Osteoblast (primary cell): Measurements from ENCODE around the gene ARHGEF4. TPM values are rescaled to one million over a fixed set of nuclear protein-coding genes. Genes with fewer than 3 reads are reported as not detected.

ENCODE experiments used
- DNase-seq: peaks from one replicate; pipeline ENCODE4 v3.0.0; 2011; ENCODE audit warnings: low spot score, mixed read lengths; ENCODE audit not compliant: insufficient read length; ENCODE audit errors: missing footprints
- H2AFZ ChIP-seq: 2 replicates; pipeline ENCODE4 v1.6.0; 2011; ENCODE audit warnings: mild to moderate bottlenecking, low read length
- H3K27ac ChIP-seq: 2 replicates; pipeline ENCODE4 v1.5.1; 2011; ENCODE audit warnings: mild to moderate bottlenecking, low read depth, low read length, moderate library complexity
- H3K27me3 ChIP-seq: 2 replicates; pipeline ENCODE4 v1.6.0; 2012; ENCODE audit warnings: mild to moderate bottlenecking, control low read depth, inconsistent platforms, low read length, moderate library complexity; ENCODE audit not compliant: insufficient read depth
- H3K36me3 ChIP-seq: 2 replicates; pipeline ENCODE4 v1.5.1; 2011; ENCODE audit warnings: mild to moderate bottlenecking, low read length, control low read depth, moderate library complexity; ENCODE audit not compliant: insufficient read depth
- H3K4me1 ChIP-seq: 2 replicates; pipeline ENCODE4 v1.5.1; 2011; ENCODE audit warnings: mild to moderate bottlenecking, low read length, control low read depth, moderate library complexity; ENCODE audit not compliant: insufficient read depth
- H3K4me2 ChIP-seq: 2 replicates; pipeline ENCODE4 v1.6.0; 2011; ENCODE audit warnings: mild to moderate bottlenecking, low read length; ENCODE audit not compliant: insufficient read depth
- H3K4me3 ChIP-seq: fragments of 200-600 bp; sonication (generic); 3 replicates; pipeline ENCODE4 v1.5.1; 2012; ENCODE audit warnings: mild to moderate bottlenecking, low read length, inconsistent platforms; ENCODE audit not compliant: insufficient read depth
- H3K79me2 ChIP-seq: 2 replicates; pipeline ENCODE4 v1.6.0; 2012; ENCODE audit warnings: mild to moderate bottlenecking, low read length, control low read depth, inconsistent platforms; ENCODE audit not compliant: insufficient read depth
- H3K9me3 ChIP-seq: 2 replicates; pipeline ENCODE4 v1.5.1; 2011; ENCODE audit warnings: low read depth, low read length, control low read depth
- H4K20me1 ChIP-seq: 2 replicates; pipeline ENCODE4 v1.6.0; 2012; ENCODE audit warnings: mild to moderate bottlenecking, low read length, control low read depth; ENCODE audit not compliant: insufficient read depth
- total RNA-seq: library from RNA; depleted of rRNA; stranded (reverse); fragments of >200 nt; gene quantifications from 2 replicates; pipeline ENCODE4 v1.2.3, GENCODE V29; 2012
- TF ChIP-seq, protein P1 (sequence below): IDR thresholded peaks from 2 replicates; pipeline ENCODE4 v1.5.1; 2011; ENCODE audit warnings: mild to moderate bottlenecking, low read depth, low read length, moderate library complexity; ENCODE audit errors: extremely low read depth

ARHGEF4 gene
- total RNA-seq, 1 donor = 3.6 TPM

DNA sequence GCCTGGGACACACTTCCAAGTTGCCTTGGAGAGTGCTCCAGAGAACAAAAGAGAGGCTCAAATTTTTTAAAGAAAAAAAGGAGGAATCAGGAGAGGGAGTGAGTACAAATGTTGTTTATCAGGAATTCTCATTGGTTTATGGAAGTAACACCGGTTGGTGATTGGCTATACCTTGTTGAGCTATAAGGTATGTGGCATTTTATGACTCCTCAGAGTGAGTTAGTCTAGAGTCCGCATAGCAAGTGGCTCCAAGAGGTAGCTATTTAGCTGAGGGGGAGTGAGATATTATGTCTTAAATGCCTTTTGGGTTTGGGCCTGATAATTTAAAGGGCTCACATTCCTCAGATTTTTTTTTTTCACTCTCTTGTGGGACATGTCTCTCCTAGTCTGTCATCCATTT is 85.7 kb downstream of the ARHGEF4 start:
- Histone ChIP-seq H3K4me1 (no peaks in the 10 kb centered on the region), H4K20me1 (no peaks in the 10 kb centered on the region), H3K36me3 (no peaks in the 10 kb centered on the region), H3K4me3 (no peak overlapping the region), H3K27ac (no peak overlapping the region), H3K4me2 (no peak overlapping the region), H2AFZ (no peak overlapping the region), H3K27me3 (no peaks in the 10 kb centered on the region), H3K9me3 (no peaks in the 10 kb centered on the region), H3K79me2 (no peaks in the 10 kb centered on the region)
- TF ChIP-seq, protein P1, sequence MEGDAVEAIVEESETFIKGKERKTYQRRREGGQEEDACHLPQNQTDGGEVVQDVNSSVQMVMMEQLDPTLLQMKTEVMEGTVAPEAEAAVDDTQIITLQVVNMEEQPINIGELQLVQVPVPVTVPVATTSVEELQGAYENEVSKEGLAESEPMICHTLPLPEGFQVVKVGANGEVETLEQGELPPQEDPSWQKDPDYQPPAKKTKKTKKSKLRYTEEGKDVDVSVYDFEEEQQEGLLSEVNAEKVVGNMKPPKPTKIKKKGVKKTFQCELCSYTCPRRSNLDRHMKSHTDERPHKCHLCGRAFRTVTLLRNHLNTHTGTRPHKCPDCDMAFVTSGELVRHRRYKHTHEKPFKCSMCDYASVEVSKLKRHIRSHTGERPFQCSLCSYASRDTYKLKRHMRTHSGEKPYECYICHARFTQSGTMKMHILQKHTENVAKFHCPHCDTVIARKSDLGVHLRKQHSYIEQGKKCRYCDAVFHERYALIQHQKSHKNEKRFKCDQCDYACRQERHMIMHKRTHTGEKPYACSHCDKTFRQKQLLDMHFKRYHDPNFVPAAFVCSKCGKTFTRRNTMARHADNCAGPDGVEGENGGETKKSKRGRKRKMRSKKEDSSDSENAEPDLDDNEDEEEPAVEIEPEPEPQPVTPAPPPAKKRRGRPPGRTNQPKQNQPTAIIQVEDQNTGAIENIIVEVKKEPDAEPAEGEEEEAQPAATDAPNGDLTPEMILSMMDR = no peak
- DNase-seq = no peak

DNA sequence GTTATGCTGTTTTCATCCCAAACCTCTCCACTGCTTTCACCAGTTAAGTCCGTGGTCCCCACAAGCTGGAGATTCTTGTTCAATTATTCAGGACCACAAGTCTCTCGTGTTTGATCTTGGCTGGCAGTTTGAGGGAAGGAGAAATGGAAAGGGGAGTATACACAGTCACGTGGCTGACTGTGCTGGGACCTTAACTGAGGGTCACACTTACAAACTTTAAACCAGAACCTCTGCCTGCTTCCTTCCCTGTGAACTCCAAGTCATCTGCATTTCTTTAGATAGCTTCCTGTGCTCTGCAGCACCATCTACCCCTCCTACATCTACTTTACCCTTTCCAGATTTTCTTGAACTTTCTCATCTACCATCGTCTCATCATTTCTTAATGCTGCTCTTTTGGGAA is 91.7 kb downstream of the ARHGEF4 start:
- no peaks in the 10 kb centered on the region for H3K36me3 ChIP-seq
- no peak overlapping the region for H3K4me2 ChIP-seq
- DNase-seq = no peak
- H3K9me3 ChIP-seq = no peaks in the 10 kb centered on the region
- H3K4me1 ChIP-seq = no peaks in the 10 kb centered on the region
- H3K4me3 ChIP-seq = no peak overlapping the region
- no peak overlapping the region for H3K27ac ChIP-seq
- no peak overlapping the region for H2AFZ ChIP-seq
- H4K20me1 ChIP-seq = no peaks in the 10 kb centered on the region
- no peaks in the 10 kb centered on the region for H3K79me2 ChIP-seq
- no peaks in the 10 kb centered on the region for H3K27me3 ChIP-seq
- TF ChIP-seq, protein P1 = no peak

DNA sequence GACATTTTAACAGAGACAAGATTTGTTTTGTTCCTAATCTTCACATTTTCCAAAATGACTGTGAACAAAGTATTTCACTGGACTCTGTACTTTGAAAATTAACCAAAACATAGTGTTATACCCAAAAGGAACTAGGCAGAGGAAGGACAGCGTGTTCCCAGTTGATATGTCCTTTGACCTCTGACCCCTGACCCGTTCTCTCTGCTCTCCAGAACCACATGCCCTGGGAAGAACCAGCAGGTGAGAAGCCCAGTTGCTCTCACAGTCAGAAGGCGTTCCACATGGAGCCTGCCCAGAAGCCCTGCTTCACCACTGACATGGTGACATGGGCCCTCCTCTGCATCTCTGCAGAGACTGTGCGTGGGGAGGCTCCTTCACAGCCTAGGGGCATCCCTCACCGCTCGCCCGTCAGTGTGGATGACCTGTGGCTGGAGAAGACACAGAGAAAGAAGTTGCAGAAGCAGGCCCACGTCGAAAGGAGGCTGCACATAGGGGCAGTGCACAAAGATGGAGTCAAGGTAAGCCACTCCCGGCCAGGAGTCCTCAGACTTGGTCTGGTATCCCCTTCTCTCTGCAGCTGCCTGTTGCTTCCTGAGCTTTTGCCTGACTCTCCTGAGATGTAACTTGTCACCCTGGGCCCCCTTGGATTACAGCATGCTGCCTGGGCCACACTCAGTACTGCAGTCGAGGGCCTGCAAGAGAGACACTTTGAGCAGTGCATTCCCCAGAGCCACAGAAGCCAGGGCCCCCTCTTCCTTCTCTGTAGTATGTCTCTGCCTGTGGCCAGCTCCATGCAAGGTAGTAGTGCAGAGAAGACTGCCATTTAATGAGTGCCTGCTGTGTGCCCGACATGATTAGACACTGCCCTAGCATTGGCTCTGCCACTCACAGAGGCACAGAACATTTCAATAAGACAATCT is 94.3 kb downstream of the ARHGEF4 start:
- DNase-seq = no peak
- TF ChIP-seq, protein P1 = no peak
- Histone ChIP-seq H4K20me1 (no peaks in the 10 kb centered on the region), H3K4me1 (no peaks in the 10 kb centered on the region), H3K4me2 (no peak overlapping the region), H2AFZ (no peak overlapping the region), H3K79me2 (no peaks in the 10 kb centered on the region), H3K9me3 (no peaks in the 10 kb centered on the region), H3K27ac (no peak overlapping the region), H3K4me3 (no peak overlapping the region), H3K36me3 (no peaks in the 10 kb centered on the region), H3K27me3 (no peaks in the 10 kb centered on the region)

DNA sequence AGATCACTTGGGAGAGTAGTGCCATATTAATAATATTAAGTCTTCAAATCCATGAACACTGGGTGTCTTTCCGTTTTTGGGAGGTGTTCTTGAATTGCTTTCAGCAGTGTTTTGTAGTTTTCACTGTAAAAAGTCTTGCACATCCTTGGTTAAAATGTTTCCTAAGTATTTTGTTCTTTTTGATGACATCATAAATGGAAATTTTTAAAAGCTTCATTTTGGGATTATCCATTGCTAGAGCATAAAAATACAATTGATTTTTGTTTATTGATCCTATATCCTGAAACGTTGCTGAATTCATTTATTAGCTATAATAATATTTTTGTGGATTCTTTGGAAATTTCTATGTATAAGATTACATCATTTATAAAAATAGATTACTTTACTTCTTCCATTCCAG is 96.8 kb downstream of the ARHGEF4 start:
- no peaks in the 10 kb centered on the region for H3K9me3 ChIP-seq
- H3K36me3 ChIP-seq = no peaks in the 10 kb centered on the region

More for the DNA sequence above, 96.8 kb downstream of the ARHGEF4 start:
- Histone ChIP-seq H3K4me3 (no peak overlapping the region), H3K4me2 (no peak overlapping the region), H3K4me1 (no peaks in the 10 kb centered on the region), H4K20me1 (no peaks in the 10 kb centered on the region), H3K27ac (no peak overlapping the region), H2AFZ (no peak overlapping the region), H3K27me3 (no peaks in the 10 kb centered on the region), H3K79me2 (no peaks in the 10 kb centered on the region)
- no peak for DNase-seq
- TF ChIP-seq, protein P1 = no peak
